HCT116 (cell line): Measurements from ENCODE around the gene CYP3A4. TPM values are rescaled to one million over a fixed set of nuclear protein-coding genes. Genes with fewer than 3 reads are reported as not detected.
"Not testable (repeated sequence)": the region's sequence is repeated elsewhere in the genome, so short reads cannot be mapped to it uniquely, and the experiment has no call there.

Experiments
- ATAC-seq: fragments of 200-7000 bp; cut with Tn5 transposase; 2 replicates; pipeline ENCODE4 v1.9.1; 2020; ENCODE audit warnings: mild to moderate bottlenecking, moderate library complexity
- BruUV-seq: library from RNA; stranded (reverse); fragments of 400-500 nt; replicated peaks from 2 replicates; lab custom pipeline; 2021; lab: Mats Ljungman, UMichigan
- CTCF ChIA-PET: fragments of 300-600 bp; sonication (Branson Sonifier 250); formaldehyde crosslinking; loops from one replicate; lab custom pipeline; 2021; ENCODE audit warnings: antibody characterized with exemption; lab: Charles Lee
- POLR2A ChIA-PET: fragments of 300-600, 350-600 bp; sonication (Branson Sonifier 250); formaldehyde crosslinking; loops from one replicate; lab custom pipeline; 2021; ENCODE audit warnings: antibody characterized with exemption; lab: Charles Lee
- RAD21 ChIA-PET, 2 experiments: fragments of 300-600 bp; sonication (Branson Sonifier 250); formaldehyde crosslinking; loops; one replicate each; lab custom pipeline; 2023; ENCODE audit warnings: low total read pairs in 2 of 2; ENCODE audit not compliant: uncharacterized antibody in 2 of 2, unreplicated experiment in 2 of 2, low non-redundant PET in 1 of 2; lab: Charles Lee
- DNase-seq: peaks from one replicate; pipeline ENCODE4 v3.0.0-alpha.2; 2010; ENCODE audit warnings: low read depth, low spot score
- H2AFZ ChIP-seq: fragments of 200-600 bp; shearing (Covaris generic), sonication (generic); 2 replicates; pipeline ENCODE4 v1.6.1; 2017; ENCODE audit warnings: low read depth, mixed run types, mixed read lengths, antibody characterized with exemption, low read length; ENCODE audit not compliant: poor library complexity, severe bottlenecking
- H3K27ac ChIP-seq: 2 replicates; pipeline ENCODE4 v1.5.1; 2012; ENCODE audit warnings: low read depth, low read length
- H3K27me3 ChIP-seq: fragments of 200-600 bp; sonication (generic); 2 replicates; pipeline ENCODE4 v1.6.1; 2016; ENCODE audit warnings: mixed run types, low read length, mixed read lengths; ENCODE audit not compliant: insufficient read depth
- H3K36me3 ChIP-seq, 2 experiments: fragments of 200-500 bp in 1 of 2; fragments of 200-600 bp in 1 of 2; sonication (Bioruptor generic) in 1 of 2; sonication (generic) in 1 of 2; 2 replicates each; pipeline versions ENCODE4 v1.5.1 to v1.6.1; 2014 to 2016; ENCODE audit warnings: low read length in 2 of 2, inconsistent platforms in 1 of 2, mixed read lengths in 1 of 2, mixed run types in 1 of 2; ENCODE audit not compliant: insufficient read depth in 2 of 2, control insufficient read depth in 1 of 2
- H3K4me1 ChIP-seq, 2 experiments: fragments of 200-600 bp in 1 of 2; sonication (generic) in 1 of 2; 2 replicates each; pipeline versions ENCODE4 v1.5.1 to v1.6.1; 2012 to 2017; ENCODE audit warnings: low read length in 2 of 2, inconsistent platforms in 1 of 2, mild to moderate bottlenecking in 1 of 2, mixed read lengths in 1 of 2, mixed run types in 1 of 2, moderate library complexity in 1 of 2; ENCODE audit not compliant: insufficient read depth in 2 of 2, control insufficient read depth in 1 of 2
- H3K4me2 ChIP-seq: fragments of 200-600 bp; sonication (generic); 2 replicates; pipeline ENCODE4 v1.6.1; 2017; ENCODE audit warnings: mixed run types, low read length, mixed read lengths
- H3K4me3 ChIP-seq, 2 experiments: fragments of 200-600 bp in 1 of 2; sonication (generic) in 1 of 2; replicated peaks in 1 of 2; 2 replicates each; pipeline ENCODE4 v1.5.1; 2011 to 2016; ENCODE audit warnings: low read length in 2 of 2, control low read depth in 1 of 2, low read depth in 1 of 2, mild to moderate bottlenecking in 1 of 2, mixed read lengths in 1 of 2, mixed run types in 1 of 2
- H3K79me2 ChIP-seq: fragments of 200-600 bp; sonication (generic); 2 replicates; pipeline ENCODE4 v1.6.1; 2017; ENCODE audit warnings: mild to moderate bottlenecking, mixed run types, low read length, moderate library complexity, mixed read lengths; ENCODE audit not compliant: insufficient read depth
- H3K9ac ChIP-seq: fragments of 200-600 bp; sonication (generic); 2 replicates; pipeline ENCODE4 v1.6.1; 2016; ENCODE audit warnings: low read length, mixed read lengths
- H3K9me2 ChIP-seq: fragments of 200-600 bp; sonication (generic), shearing (Covaris generic); 2 replicates; pipeline ENCODE4 v1.6.1; 2017; ENCODE audit warnings: mixed run types, mild to moderate bottlenecking, moderate library complexity; ENCODE audit not compliant: insufficient read depth
- H3K9me3 ChIP-seq, 2 experiments: fragments of 200-500 bp in 1 of 2; fragments of 200-600 bp in 1 of 2; sonication (Bioruptor generic) in 1 of 2; sonication (generic) in 1 of 2; 2 replicates each; pipeline ENCODE4 v1.6.1; 2014 to 2017; ENCODE audit warnings: low read length in 2 of 2, mixed read lengths in 2 of 2, inconsistent platforms in 1 of 2, low read depth in 1 of 2, mild to moderate bottlenecking in 1 of 2, mixed run types in 1 of 2, moderate library complexity in 1 of 2; ENCODE audit not compliant: control insufficient read depth in 1 of 2, insufficient read depth in 1 of 2
- H4K20me1 ChIP-seq: fragments of 200-600 bp; sonication (generic), shearing (Covaris generic); 2 replicates; pipeline ENCODE4 v1.6.1; 2017; ENCODE audit warnings: mixed run types, mild to moderate bottlenecking, moderate library complexity; ENCODE audit not compliant: insufficient read depth
- CBX3 ChIP-seq: IDR thresholded peaks from 2 replicates; pipeline ENCODE4 v1.6.1; 2012; ENCODE audit warnings: low read depth
- SRF ChIP-seq: IDR thresholded peaks from 2 replicates; pipeline ENCODE4 v1.6.1; 2012; ENCODE audit warnings: low read depth
- intact Hi-C: fragments of 100-400 bp; cut with micrococcal nuclease; formaldehyde crosslinking; loops from 2 replicates; pipeline ENCODE4 v1.10.0; 2022
- total RNA-seq: library from RNA; stranded (reverse); gene quantifications from one replicate; pipeline ENCODE4 v1.2.1, GENCODE V29; 2021; ENCODE audit not compliant: unreplicated experiment

The CYP3A4 gene
- total RNA-seq, 1 experiment from 2014 or later, result 0.25 TPM

DNA sequence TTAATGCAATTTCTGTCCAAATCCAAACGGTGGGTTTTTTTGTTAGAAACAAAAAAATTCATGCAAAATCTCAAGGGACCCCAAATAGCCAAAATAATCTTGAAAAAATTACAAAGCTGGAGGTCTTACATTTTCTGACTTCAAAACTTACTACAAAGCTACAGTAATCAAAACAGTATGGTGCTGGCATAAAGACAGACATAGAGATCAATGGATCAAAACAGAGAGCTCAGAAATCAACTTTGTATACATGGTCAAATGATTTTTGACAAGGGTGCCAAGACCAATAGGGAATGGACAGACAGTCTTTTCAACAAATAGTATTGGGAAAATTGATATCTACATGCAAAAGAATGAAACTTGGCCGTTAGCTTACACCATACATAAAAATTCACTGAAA, 21.7 kb upstream of the CYP3A4 start:
- Histone ChIP-seq H4K20me1 (no peaks in the 10 kb centered on the region), H3K4me3 (no peak overlapping the region), H3K9me3 (no peaks in the 10 kb centered on the region), H3K9me2 (no peaks in the 10 kb centered on the region), H2AFZ (no peak overlapping the region), H3K27me3 (no peaks in the 10 kb centered on the region), H3K4me1 (no peaks in the 10 kb centered on the region), H3K79me2 (no peaks in the 10 kb centered on the region), H3K27ac (no peak overlapping the region), H3K9ac (no peak overlapping the region), H3K36me3 (no peaks in the 10 kb centered on the region), H3K4me2 (no peak overlapping the region)
- TF ChIP-seq SRF, result no peak
- peak; percentile 62; the same call in 1 of the 2 replicates for TF ChIP-seq CBX3
- POLR2A ChIA-PET, result no interaction called here
- ATAC-seq, result no peak
- intact Hi-C loops, result no loop called here
- BruUV-seq, result no TSS peak
- CTCF ChIA-PET, result no interaction called here
- DNase-seq, result no peak
- RAD21 ChIA-PET, result no interaction called here

DNA sequence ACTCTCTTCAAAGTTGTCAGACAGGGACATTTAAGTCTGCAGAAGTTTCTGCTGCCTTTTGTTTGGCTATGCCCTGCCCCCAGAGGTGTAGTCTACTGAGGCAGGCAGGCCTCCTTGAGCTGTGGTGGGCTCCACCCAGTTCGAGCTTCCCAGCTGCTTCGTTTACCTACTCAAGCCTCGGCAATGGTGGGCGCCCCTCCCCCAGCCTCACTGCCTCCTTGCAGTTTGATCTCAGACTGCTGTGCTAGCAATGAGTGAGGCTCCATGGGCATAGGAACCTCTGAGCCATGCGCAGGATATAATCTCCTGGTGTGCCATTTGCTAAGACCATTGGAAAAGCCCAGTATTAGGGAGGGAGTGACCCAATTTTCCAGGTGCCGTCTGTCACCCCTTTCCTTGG, 19.1 kb upstream of the CYP3A4 start:
- RAD21 ChIA-PET, H3K9me3 ChIP-seq, ATAC-seq, H3K4me3 ChIP-seq, H3K4me2 ChIP-seq, H3K79me2 ChIP-seq, BruUV-seq, H3K27me3 ChIP-seq, DNase-seq, H3K9me2 ChIP-seq, intact Hi-C loops, H3K36me3 ChIP-seq, H2AFZ ChIP-seq, H4K20me1 ChIP-seq, H3K27ac ChIP-seq, H3K9ac ChIP-seq, CTCF ChIA-PET, H3K4me1 ChIP-seq, POLR2A ChIA-PET: not testable (repeated sequence)

DNA sequence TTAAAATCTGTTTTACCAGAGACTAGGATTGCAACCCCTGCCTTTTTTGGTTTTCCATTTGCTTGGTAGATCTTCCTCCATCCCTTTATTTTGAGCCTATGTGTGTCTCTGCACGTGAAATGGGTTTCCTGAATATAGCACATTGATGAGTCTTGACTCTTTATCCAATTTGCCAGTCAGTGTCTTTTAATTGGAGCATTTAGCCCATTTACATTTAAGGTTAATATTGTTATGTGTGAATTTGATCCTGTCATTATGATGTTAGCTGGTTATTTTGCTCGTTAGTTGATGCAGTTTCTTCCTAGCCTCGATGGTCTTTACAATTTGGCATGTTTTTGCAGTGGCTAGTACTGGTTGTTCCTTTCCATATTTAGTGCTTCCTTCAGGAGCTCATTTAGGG, 17.4 kb upstream of the CYP3A4 start:
- H3K27me3 ChIP-seq, H3K9me2 ChIP-seq, ATAC-seq, H4K20me1 ChIP-seq, H3K9ac ChIP-seq, H3K4me1 ChIP-seq, H3K27ac ChIP-seq, BruUV-seq, intact Hi-C loops, H3K36me3 ChIP-seq, H3K9me3 ChIP-seq, H3K4me3 ChIP-seq, H3K4me2 ChIP-seq, POLR2A ChIA-PET, H2AFZ ChIP-seq, CTCF ChIA-PET, RAD21 ChIA-PET, H3K79me2 ChIP-seq, DNase-seq: not testable (repeated sequence)
